Measurements from ENCODE around the gene SRPRB.

DNA sequence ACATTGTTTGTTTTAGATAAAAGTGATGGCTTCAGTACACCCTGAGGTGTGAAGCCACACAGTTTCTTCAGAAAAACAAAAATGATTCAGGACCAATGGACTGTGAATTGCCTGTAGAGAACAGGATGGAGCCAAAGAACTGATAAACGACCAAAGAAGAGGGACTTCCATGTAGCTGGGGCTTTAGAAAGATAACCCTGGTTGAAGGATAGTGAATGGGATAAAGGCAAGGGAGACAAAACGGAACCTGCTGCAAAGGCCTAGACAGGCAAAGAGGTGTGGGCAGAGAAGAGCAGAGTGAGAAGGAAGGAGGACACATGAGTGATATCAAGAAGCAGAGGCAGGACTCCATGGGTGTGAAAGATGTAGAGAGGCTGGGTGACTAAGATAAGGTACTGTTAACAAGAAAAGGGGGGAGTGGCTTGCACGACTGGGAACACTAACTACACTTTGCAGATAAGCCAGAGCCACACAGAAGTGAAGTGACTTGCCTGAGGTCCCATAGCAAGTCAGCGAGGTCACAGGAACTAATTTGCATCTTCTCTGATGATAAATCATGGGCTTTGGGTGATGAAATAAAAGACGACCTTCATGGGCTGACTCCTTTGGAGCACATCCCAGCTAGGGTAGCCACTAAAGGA is 45.8 kb downstream of the SRPRB start:
- TF ChIP-seq, protein P1, sequence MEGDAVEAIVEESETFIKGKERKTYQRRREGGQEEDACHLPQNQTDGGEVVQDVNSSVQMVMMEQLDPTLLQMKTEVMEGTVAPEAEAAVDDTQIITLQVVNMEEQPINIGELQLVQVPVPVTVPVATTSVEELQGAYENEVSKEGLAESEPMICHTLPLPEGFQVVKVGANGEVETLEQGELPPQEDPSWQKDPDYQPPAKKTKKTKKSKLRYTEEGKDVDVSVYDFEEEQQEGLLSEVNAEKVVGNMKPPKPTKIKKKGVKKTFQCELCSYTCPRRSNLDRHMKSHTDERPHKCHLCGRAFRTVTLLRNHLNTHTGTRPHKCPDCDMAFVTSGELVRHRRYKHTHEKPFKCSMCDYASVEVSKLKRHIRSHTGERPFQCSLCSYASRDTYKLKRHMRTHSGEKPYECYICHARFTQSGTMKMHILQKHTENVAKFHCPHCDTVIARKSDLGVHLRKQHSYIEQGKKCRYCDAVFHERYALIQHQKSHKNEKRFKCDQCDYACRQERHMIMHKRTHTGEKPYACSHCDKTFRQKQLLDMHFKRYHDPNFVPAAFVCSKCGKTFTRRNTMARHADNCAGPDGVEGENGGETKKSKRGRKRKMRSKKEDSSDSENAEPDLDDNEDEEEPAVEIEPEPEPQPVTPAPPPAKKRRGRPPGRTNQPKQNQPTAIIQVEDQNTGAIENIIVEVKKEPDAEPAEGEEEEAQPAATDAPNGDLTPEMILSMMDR (conservative IDR thresholded peaks at IDR 0.05; ENCODE audit: low read depth, low read length) = no peak
- no peak for TF ChIP-seq EZH2 (IDR thresholded peaks at IDR 0.05; ENCODE audit: low read length, unreplicated experiment)
- no peak for TF ChIP-seq EZH2phosphoT487 (IDR thresholded peaks at IDR 0.05; ENCODE audit: borderline replicate concordance, low read length)

All from PC-3 (cell line).